IPS-18c (cell line): ENCODE data around the gene UNC13A.

Experiments
- H3K4me3 ChIP-seq: 2 replicates; pipeline ENCODE4 v1.7.0; 2013; ENCODE audit warnings: low read depth, mild to moderate bottlenecking, low read length, moderate library complexity; ENCODE audit not compliant: insufficient read depth
- H3K9me3 ChIP-seq: one replicate; pipeline ENCODE4 v1.6.1; 2013; ENCODE audit warnings: mild to moderate bottlenecking, low read length, moderate library complexity; ENCODE audit not compliant: control insufficient read depth, insufficient read depth

The UNC13A gene

GRCh38 chr19:17687857-17688784 lies at the start of gene UNC13A:
TSS of gene UNC13A (minus strand) at chr19:17688354. CDS start at chr19:17688199, 155 bp downstream.
- Histone ChIP-seq H3K9me3 (no peaks in the 10 kb centered on the region), H3K4me3 (peak within 1 kb of the TSS; percentile 69)

DNA sequence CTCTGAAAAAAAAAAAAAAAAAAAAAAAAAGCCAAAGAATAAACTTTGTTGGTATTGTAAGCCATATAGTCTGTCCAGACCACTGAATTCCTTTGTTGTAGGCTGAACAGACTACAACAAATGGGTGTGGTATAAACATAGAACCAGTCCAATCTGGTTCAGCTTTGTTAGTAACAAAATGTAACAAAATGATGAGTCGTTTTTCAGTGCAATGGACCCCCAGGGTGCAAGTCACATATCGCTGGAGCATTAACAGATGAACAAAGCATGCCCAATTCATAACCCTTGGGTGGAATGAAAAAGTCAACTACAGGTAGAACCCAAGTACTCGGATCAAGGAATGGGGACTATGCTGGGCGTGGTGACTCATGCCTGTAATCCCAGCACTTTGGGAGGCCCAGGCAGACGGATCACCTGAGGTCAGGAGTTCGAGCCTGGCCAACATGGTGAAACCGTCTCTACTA lies 49.6 kb upstream of the UNC13A start:
- Histone ChIP-seq H3K4me3 (no peak overlapping the region), H3K9me3 (no peaks in the 10 kb centered on the region)

DNA sequence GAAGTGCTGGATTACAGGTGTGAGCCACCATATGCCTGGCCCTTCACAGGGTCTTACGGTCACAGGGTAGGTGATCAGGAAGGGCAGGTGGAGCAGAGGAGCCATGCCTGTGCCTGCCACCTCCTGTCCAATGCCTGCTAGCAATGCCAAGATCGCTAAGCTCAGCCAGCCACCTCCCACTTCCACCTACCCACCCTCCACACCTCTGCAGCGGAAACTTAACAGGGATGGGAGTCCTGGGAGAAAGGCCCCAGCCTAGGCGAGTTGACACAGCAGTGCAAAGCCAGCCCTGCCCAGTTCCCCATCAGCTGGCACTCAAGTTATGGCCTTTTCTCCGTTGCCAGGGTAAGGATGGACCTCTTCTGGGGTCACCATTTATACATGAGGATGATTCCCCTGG lies 47.3 kb upstream of the UNC13A start:
- Histone ChIP-seq H3K4me3 (no peak overlapping the region), H3K9me3 (no peaks in the 10 kb centered on the region)

GRCh38 chr19:17734146-17734545 lies 46.0 kb upstream of the UNC13A start:
- H3K9me3 ChIP-seq: no peaks in the 10 kb centered on the region
- H3K4me3 ChIP-seq: no peak overlapping the region

GRCh38 chr19:17733127-17733526 lies 45.0 kb upstream of the UNC13A start:
- Histone ChIP-seq H3K4me3 (no peak overlapping the region), H3K9me3 (no peaks in the 10 kb centered on the region)

GRCh38 chr19:17727843-17728242 lies 39.7 kb upstream of the UNC13A start:
- Histone ChIP-seq H3K9me3 (no peaks in the 10 kb centered on the region), H3K4me3 (no peak overlapping the region)

DNA sequence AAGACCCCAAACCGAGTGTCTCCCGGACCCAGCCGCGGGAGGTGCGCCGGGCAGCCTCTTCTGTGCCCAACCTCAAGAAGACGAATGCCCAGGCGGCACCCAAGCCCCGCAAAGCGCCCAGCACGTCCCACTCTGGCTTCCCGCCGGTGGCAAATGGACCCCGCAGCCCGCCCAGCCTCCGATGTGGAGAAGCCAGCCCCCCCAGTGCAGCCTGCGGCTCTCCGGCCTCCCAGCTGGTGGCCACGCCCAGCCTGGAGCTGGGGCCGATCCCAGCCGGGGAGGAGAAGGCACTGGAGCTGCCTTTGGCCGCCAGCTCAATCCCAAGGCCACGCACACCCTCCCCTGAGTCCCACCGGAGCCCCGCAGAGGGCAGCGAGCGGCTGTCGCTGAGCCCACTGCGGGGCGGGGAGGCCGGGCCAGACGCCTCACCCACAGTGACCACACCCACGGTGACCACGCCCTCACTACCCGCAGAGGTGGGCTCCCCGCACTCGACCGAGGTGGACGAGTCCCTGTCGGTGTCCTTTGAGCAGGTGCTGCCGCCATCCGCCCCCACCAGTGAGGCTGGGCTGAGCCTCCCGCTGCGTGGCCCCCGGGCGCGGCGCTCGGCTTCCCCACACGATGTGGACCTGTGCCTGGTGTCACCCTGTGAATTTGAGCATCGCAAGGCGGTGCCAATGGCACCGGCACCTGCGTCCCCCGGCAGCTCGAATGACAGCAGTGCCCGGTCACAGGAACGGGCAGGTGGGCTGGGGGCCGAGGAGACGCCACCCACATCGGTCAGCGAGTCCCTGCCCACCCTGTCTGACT lies 39.0 kb upstream of the UNC13A start:
- Histone ChIP-seq H3K4me3 (no peak overlapping the region), H3K9me3 (no peaks in the 10 kb centered on the region)

DNA sequence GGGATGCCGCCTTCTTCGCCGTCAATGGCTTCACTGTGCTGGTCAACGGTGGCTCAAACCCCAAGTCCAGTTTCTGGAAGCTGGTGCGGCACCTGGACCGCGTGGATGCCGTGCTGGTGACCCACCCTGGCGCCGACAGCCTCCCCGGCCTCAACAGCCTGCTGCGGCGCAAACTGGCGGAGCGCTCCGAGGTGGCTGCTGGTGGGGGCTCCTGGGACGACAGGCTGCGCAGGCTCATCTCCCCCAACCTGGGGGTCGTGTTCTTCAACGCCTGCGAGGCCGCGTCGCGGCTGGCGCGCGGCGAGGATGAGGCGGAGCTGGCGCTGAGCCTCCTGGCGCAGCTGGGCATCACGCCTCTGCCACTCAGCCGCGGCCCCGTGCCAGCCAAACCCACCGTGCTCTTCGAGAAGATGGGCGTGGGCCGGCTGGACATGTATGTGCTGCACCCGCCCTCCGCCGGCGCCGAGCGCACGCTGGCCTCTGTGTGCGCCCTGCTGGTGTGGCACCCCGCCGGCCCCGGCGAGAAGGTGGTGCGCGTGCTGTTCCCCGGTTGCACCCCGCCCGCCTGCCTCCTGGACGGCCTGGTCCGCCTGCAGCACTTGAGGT lies 38.1 kb upstream of the UNC13A start:
- H3K4me3 ChIP-seq: no peak overlapping the region
- no peaks in the 10 kb centered on the region for H3K9me3 ChIP-seq

DNA sequence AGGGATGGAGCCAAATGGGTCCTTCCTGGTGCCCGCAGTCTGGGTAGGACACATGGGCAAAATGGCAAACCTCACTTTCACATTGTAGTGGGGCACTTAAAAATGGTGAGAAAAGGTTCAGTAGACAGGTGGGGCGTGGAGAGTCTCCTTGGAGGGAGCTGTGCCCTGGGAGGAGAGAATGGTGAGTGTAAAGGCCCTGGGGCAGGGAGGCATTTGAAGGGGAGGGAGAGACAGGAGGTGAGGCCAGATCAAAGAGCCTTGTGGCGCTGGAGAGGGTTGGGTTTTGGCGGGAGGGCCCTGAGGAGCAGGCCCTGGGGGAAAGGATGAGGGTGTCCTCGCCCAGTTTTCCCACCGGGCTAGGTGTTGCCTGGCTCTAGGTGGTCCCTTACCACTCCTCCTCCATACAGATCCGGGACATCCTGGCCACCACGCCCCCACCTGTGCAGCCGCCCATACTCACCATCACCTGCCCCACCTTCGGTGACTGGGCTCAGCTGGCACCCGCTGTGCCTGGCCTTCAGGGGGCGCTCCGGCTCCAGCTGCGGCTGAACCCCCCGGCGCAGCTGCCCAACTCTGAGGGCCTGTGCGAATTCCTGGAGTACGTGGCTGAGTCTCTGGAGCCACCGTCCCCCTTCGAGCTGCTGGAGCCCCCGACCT lies 37.4 kb upstream of the UNC13A start:
- H3K9me3 ChIP-seq: no peaks in the 10 kb centered on the region
- no peak overlapping the region for H3K4me3 ChIP-seq

DNA sequence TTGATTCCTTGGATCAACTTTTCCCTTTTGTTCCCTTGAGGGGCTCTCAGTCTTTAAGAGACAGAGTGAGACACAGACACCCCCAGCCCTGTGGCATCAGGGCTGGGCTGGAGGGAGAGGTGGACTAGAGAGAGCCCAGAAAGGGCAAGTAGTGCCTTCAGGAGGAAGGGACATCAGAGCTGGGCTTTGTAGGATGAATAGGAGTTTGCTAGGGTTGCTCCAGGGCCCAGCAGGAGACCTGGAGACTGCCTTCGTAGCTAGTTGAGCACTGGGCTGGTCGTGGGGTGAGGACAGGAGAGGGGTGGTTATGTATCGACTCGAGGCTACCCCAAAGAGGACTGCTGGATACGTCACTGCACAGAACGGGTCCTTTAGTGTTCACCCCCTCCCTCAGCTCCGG lies 36.5 kb upstream of the UNC13A start:
- Histone ChIP-seq H3K4me3 (no peak overlapping the region), H3K9me3 (no peaks in the 10 kb centered on the region)

- Histone ChIP-seq H3K4me3 (no peak overlapping the region), H3K9me3 (no peaks in the 10 kb centered on the region)
Observed at GRCh38 chr19:17722655-17723240, 34.6 kb upstream of the UNC13A start.

DNA sequence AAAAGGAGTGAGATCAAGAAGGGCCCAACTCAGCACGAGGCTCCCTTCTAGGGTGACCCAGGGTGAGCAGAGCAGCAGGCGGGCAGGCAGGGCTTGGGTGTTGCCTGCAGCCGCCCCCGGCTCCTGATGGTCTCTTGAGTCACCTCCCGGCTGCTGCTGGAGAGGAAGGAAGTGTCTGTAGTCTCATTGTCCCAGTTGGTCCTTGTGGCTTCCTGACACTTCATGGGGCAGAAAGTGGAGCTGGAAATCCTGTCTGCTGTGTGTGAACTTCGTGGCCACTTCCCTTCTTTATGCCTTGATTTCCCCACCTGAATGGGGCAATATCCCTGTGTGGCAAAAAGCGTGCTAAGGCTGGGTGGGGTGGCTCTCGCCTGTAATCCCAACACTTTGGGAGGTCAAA lies 33.7 kb upstream of the UNC13A start:
- H3K9me3 ChIP-seq: no peaks in the 10 kb centered on the region
- H3K4me3 ChIP-seq: no peak overlapping the region

DNA sequence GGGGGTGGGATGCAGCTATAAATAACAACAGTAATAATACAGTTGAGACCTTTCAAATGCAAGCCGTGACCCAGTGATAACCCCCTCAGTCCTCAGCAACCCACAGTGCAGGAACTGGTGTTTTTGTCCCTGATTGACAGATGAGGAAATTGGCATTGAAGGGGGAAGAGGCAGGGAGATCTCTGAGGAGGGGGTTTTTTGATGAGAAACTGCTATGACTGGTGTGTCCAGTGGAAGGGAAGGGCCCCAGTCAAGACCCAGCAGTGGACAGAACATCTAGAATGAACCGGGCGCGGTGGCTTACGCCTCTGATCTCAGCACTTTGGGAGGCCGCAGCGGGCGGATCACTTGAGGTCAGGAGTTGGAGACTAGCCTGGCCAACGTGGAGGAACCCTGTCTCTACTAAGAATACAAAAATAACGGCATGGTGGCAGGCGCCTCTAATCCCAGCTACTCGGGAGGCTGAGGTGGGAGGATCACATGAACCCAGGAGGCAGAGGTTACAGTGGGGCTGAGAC lies 33.0 kb upstream of the UNC13A start:
- Histone ChIP-seq H3K9me3 (no peaks in the 10 kb centered on the region), H3K4me3 (no peak overlapping the region)

- no peaks in the 10 kb centered on the region for H3K9me3 ChIP-seq
Observed at GRCh38 chr19:17720440-17720839, 32.3 kb upstream of the UNC13A start.

GRCh38 chr19:17719730-17720400 lies 31.7 kb upstream of the UNC13A start:
- Histone ChIP-seq H3K4me3 (peak overlapping the region; percentile 76), H3K9me3 (no peaks in the 10 kb centered on the region)

More at GRCh38 chr19:17720440-17720839, 32.3 kb upstream of the UNC13A start:
- H3K4me3 ChIP-seq: peak overlapping the region; percentile 76
